SK-N-SH (cell line): ENCODE results near the gene PPAN. TPM values are rescaled to one million over a fixed set of nuclear protein-coding genes. Genes with fewer than 3 reads are reported as not detected.

ENCODE experiments used
- CTCF ChIA-PET: fragments of 300-600, 350-600 bp; formaldehyde crosslinking; extraction: SDS; loops from one replicate; lab custom pipeline; 2021; lab: Yijun Ruan, JAX
- POLR2A ChIA-PET: fragments of 350-600 bp; sonication (Branson Sonifier 250); formaldehyde crosslinking; extraction: SDS; loops from one replicate; lab custom pipeline; 2020; ENCODE audit warnings: antibody characterized with exemption, inconsistent platforms; lab: Yijun Ruan, JAX
- DNase-seq: peaks from one replicate; pipeline ENCODE4 v3.0.0; 2012
- H2AFZ ChIP-seq: fragments of 200-600 bp; sonication (generic); 2 replicates; pipeline ENCODE4 v1.8.1; 2016; ENCODE audit warnings: antibody characterized with exemption, mild to moderate bottlenecking, low read depth
- H3F3A ChIP-seq: fragments of 200-600 bp; sonication (generic); replicated peaks from 2 replicates; pipeline ENCODE3; 2016; ENCODE audit warnings: antibody characterized with exemption, mild to moderate bottlenecking; ENCODE audit not compliant: insufficient read depth
- H3K27ac ChIP-seq, 2 experiments: fragments of 200-500 bp in 1 of 2; fragments of 200-600 bp in 1 of 2; sonication (Bioruptor generic) in 1 of 2; sonication (generic), shearing (Covaris generic) in 1 of 2; 2 replicates each; pipeline versions ENCODE4 v1.5.1 to v1.6.1; 2014 to 2016; ENCODE audit warnings: low read depth in 2 of 2, inconsistent platforms in 1 of 2, low read length in 1 of 2, mild to moderate bottlenecking in 1 of 2, mixed read lengths in 1 of 2
- H3K27me3 ChIP-seq: fragments of 200-600 bp; sonication (generic), shearing (Covaris generic); 2 replicates; pipeline ENCODE4 v1.6.1; 2016; ENCODE audit warnings: mixed run types; ENCODE audit not compliant: insufficient read depth
- H3K36me3 ChIP-seq, 2 experiments: fragments of 200-500 bp in 1 of 2; fragments of 200-600 bp in 1 of 2; sonication (Bioruptor generic) in 1 of 2; sonication (generic) in 1 of 2; replicated peaks in 1 of 2; 2 replicates each; pipeline versions ENCODE3 to v1.5.1; 2014 to 2016; ENCODE audit warnings: low read length in 1 of 2, mild to moderate bottlenecking in 1 of 2; ENCODE audit not compliant: insufficient read depth in 2 of 2, control insufficient read depth in 1 of 2
- H3K4me1 ChIP-seq, 2 experiments: fragments of 200-500 bp in 1 of 2; fragments of 200-600 bp in 1 of 2; sonication (Bioruptor generic) in 1 of 2; sonication (generic), shearing (Covaris generic) in 1 of 2; 2 replicates each; pipeline versions ENCODE4 v1.5.1 to v1.6.1; 2014 to 2016; ENCODE audit warnings: low read depth in 1 of 2, low read length in 1 of 2, mixed run types in 1 of 2; ENCODE audit not compliant: insufficient read depth in 2 of 2, control insufficient read depth in 1 of 2
- H3K4me2 ChIP-seq: fragments of 200-600 bp; sonication (generic), shearing (Covaris generic); 2 replicates; pipeline ENCODE4 v1.6.1; 2017; ENCODE audit warnings: mixed run types
- H3K4me3 ChIP-seq, 2 experiments: fragments of 200-500 bp in 1 of 2; fragments of 200-600 bp in 1 of 2; sonication (Bioruptor generic) in 1 of 2; sonication (generic), shearing (Covaris generic) in 1 of 2; 2 replicates each; pipeline versions ENCODE4 v1.5.1 to v1.8.1; 2014 to 2016; ENCODE audit warnings: low read depth in 2 of 2, inconsistent platforms in 1 of 2, low read length in 1 of 2, mild to moderate bottlenecking in 1 of 2, mixed read lengths in 1 of 2, moderate library complexity in 1 of 2
- H3K79me2 ChIP-seq: fragments of 200-600 bp; sonication (generic); 2 replicates; pipeline ENCODE4 v1.8.1; 2017; ENCODE audit warnings: mild to moderate bottlenecking; ENCODE audit not compliant: insufficient read depth
- H3K9ac ChIP-seq: fragments of 200-600 bp; sonication (generic); 2 replicates; pipeline ENCODE4 v1.6.1; 2017; ENCODE audit warnings: mixed run types
- H3K9me2 ChIP-seq: fragments of 200-600 bp; sonication (generic); 2 replicates; pipeline ENCODE4 v1.6.1; 2017; ENCODE audit warnings: mixed run types
- H3K9me3 ChIP-seq: fragments of 200-600 bp; sonication (generic); 2 replicates; pipeline ENCODE4 v1.6.1; 2017; ENCODE audit warnings: mixed run types, mild to moderate bottlenecking, moderate library complexity
- H4K20me1 ChIP-seq: fragments of 200-600 bp; sonication (generic); 2 replicates; pipeline ENCODE4 v1.6.1; 2017; ENCODE audit warnings: mild to moderate bottlenecking, mixed run types; ENCODE audit not compliant: insufficient read depth
- CTCF ChIP-seq: fragments of 200-600 bp; sonication (generic); IDR thresholded peaks from 2 replicates; pipeline ENCODE4 v1.6.1; 2017; ENCODE audit warnings: antibody characterized with exemption, mild to moderate bottlenecking, moderate library complexity
- FOSL2 ChIP-seq: IDR thresholded peaks from 2 replicates; pipeline ENCODE4 v1.4.0; 2012; ENCODE audit warnings: low read depth, mild to moderate bottlenecking, moderate library complexity, borderline replicate concordance
- NFIC ChIP-seq: IDR thresholded peaks from 2 replicates; pipeline ENCODE4 v1.4.0; 2012; ENCODE audit warnings: borderline replicate concordance
- NRF1 ChIP-seq: IDR thresholded peaks from 2 replicates; pipeline ENCODE4 v1.6.1; 2012; ENCODE audit warnings: low read depth, mild to moderate bottlenecking, low read length
- POLR2AphosphoS5 ChIP-seq: IDR thresholded peaks from 2 replicates; pipeline ENCODE4 v1.6.1; 2012; ENCODE audit warnings: low read depth, low read length
- RFX5 ChIP-seq: IDR thresholded peaks from 2 replicates; pipeline ENCODE4 v1.6.1; 2012; ENCODE audit warnings: mild to moderate bottlenecking, improper control_type of control experiment, low read length
- SIN3A ChIP-seq: IDR thresholded peaks from 2 replicates; pipeline ENCODE4 v1.6.1; 2012; ENCODE audit warnings: low read depth, mild to moderate bottlenecking, low read length, moderate library complexity, borderline replicate concordance
- SMC3 ChIP-seq: IDR thresholded peaks from 2 replicates; pipeline ENCODE4 v1.6.1; 2012; ENCODE audit warnings: low read depth, low read length, improper control_type of control experiment
- TEAD4 ChIP-seq: IDR thresholded peaks from 2 replicates; pipeline ENCODE4 v1.4.0; 2012; ENCODE audit warnings: mild to moderate bottlenecking, borderline replicate concordance; ENCODE audit not compliant: insufficient read depth
- WGBS: methylation state at CpG from one replicate; pipeline ENCODE4 v1.1.6; 2017; ENCODE audit warnings: low lambda C conversion rate; 5-methylcytosine and 5-hydroxymethylcytosine counted together
- polyA plus RNA-seq, 3 experiments: library from polyadenylated mRNA; depleted of rRNA; stranded (reverse); fragments of >200 nt; gene quantifications; 2 replicates each; pipeline ENCODE4 v1.2.3, GENCODE V29; 2012
- TF ChIP-seq, protein P1 (sequence below): IDR thresholded peaks from 2 replicates; pipeline ENCODE4; 2012

Gene PPAN
- polyA plus RNA-seq, 1 of the 3 experiments (the other 2 are of a cell fraction): 75.6 TPM

DNA sequence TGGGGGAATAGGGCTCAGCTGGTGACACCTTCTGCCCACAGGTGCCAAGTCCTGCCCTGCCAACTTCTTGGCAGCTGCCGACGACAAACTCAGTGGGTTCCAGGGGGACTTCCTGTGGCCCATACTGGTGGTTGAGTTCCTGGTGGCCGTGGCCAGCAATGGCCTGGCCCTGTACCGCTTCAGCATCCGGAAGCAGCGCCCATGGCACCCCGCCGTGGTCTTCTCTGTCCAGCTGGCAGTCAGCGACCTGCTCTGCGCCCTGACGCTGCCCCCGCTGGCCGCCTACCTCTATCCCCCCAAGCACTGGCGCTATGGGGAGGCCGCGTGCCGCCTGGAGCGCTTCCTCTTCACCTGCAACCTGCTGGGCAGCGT is 7.4 kb downstream of the PPAN start:
- H3K9ac ChIP-seq: no peak overlapping the region
- H2AFZ ChIP-seq: no peak overlapping the region
- WGBS: 89% methylated on average over 8 of the region's 19 CpGs
- peaks cover 31 to 60% of the 10 kb centered on the region in 2 experiments for H3K36me3 ChIP-seq
- H3K27ac ChIP-seq: peak overlapping the region in 1 of 2 experiments; percentile 5; a peak in 1 of 4 replicates
- no peaks in the 10 kb centered on the region for H3K27me3 ChIP-seq
- ChIA-PET POLR2A (interaction anchor here (1.0 to 4.5 kb wide), 6 partner anchors 6 to 183 kb away, joined by 3 to 35 read pairs (median 6); partner anchors contain the start of gene PPAN), CTCF (interaction anchor here (1.1 to 2.1 kb wide), 4 partner anchors 14 to 183 kb away, joined by 3 to 11 read pairs (median 4); no protein-coding TSS in a partner anchor)
- DNase-seq: peak; percentile 47
- no peak overlapping the region for H3K4me2 ChIP-seq
- no peaks in the 10 kb centered on the region for H3K9me3 ChIP-seq
- H4K20me1 ChIP-seq: peaks cover 11% of the 10 kb centered on the region; the same call in 1 of the 2 replicates
- H3K79me2 ChIP-seq: peaks cover 20% of the 10 kb centered on the region
- no peaks in the 10 kb centered on the region for H3K9me2 ChIP-seq
- H3K4me3 ChIP-seq: no peak overlapping the region
- no peak for TF ChIP-seq POLR2AphosphoS5
- TF ChIP-seq SMC3: no peak
- no peak for TF ChIP-seq NRF1
- TF ChIP-seq FOSL2: no peak
- H3F3A ChIP-seq: peaks cover 28% of the 10 kb centered on the region
- peaks cover 0 to 7% of the 10 kb centered on the region in 2 experiments; a peak in 1 of 4 replicates for H3K4me1 ChIP-seq

- Histone ChIP-seq H4K20me1 (peaks cover 11% of the 10 kb centered on the region; the same call in 1 of the 2 replicates), H3K27me3 (no peaks in the 10 kb centered on the region), H3K36me3 (peaks cover 26 to 60% of the 10 kb centered on the region in 2 experiments), H3K27ac (peak overlapping the region in 1 of 2 experiments; percentile 5; a peak in 1 of 4 replicates), H3K4me1 (peaks cover 0 to 12% of the 10 kb centered on the region in 2 experiments; a peak in 1 of 4 replicates), H3K4me2 (no peak overlapping the region), H3K9ac (no peak overlapping the region), H3K4me3 (no peak overlapping the region), H3K79me2 (peaks cover 20% of the 10 kb centered on the region)
- DNase-seq: peak; percentile 51
- ChIA-PET POLR2A (interaction anchor here (0.6 to 4.5 kb wide), 8 partner anchors 7 to 183 kb away, joined by 3 to 35 read pairs (median 5); partner anchors contain the start of gene PPAN), CTCF (interaction anchor here (0.8 to 2.7 kb wide), 8 partner anchors 12 to 183 kb away, joined by 3 to 14 read pairs (median 3); no protein-coding TSS in a partner anchor)
- whole genome bisulfite sequencing: 95% methylated on average over 17 of the region's 43 CpGs
- TF ChIP-seq, protein P1, sequence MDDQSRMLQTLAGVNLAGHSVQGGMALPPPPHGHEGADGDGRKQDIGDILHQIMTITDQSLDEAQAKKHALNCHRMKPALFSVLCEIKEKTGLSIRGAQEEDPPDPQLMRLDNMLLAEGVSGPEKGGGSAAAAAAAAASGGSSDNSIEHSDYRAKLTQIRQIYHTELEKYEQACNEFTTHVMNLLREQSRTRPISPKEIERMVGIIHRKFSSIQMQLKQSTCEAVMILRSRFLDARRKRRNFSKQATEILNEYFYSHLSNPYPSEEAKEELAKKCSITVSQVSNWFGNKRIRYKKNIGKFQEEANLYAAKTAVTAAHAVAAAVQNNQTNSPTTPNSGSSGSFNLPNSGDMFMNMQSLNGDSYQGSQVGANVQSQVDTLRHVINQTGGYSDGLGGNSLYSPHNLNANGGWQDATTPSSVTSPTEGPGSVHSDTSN: peak; percentile 35
- TF ChIP-seq TEAD4 (peak; percentile 30; the same call in 1 of the 2 replicates), NFIC (no peak), CTCF (peak; percentile 13; the same call in 1 of the 2 replicates), SIN3A (peak; percentile 73; the same call in 1 of the 2 replicates), RFX5 (no peak)
- TF ChIP-seq, all 33 proteins: peak for 4
- H3K9me3 ChIP-seq: no peaks in the 10 kb centered on the region
- H3F3A ChIP-seq: peaks cover 28% of the 10 kb centered on the region
- no peaks in the 10 kb centered on the region for H3K9me2 ChIP-seq
- H2AFZ ChIP-seq: no peak overlapping the region
Observed at GRCh38 chr19:10113964-10114650, 7.9 kb downstream of the PPAN start.
